Measurements from ENCODE around the gene FEZ2. TPM values are rescaled to one million over a fixed set of nuclear protein-coding genes. Genes with fewer than 3 reads are reported as not detected.

The FEZ2 gene
- total RNA-seq, 1 experiment from 2014 or later, result 57.5 TPM

DNA sequence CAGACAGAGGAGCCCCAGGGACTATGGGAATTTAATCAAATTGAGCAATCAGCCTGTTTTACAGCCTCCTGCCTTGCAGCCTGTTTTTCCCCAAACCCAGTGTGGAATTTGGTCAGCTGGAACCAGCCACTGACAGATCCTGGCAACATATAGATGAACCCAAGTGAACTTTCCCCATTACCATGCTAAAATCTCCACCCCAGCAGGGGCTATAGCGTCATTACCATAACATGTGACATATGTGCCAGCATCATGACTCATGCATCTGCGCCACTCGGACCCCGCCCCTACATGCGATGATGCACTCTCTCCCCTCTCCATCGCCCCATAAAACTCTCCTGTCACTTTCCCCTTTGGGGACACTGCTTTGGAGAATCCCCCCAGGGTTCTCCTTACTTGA lies 17.3 kb upstream of the FEZ2 start:
- H3K27me3 ChIP-seq (replicated peaks; ENCODE audit: insufficient read depth, low read depth, low read length, poor library complexity), result no peaks in the 10 kb centered on the region
- no peak overlapping the region for H3K27ac ChIP-seq (ENCODE audit: low read depth, low read length, poor library complexity, severe bottlenecking)
- ChIA-PET CTCF (no interaction called here), POLR2A (ENCODE audit: low non-redundant PET) (no interaction called here)
- no peak overlapping the region for H3K4me3 ChIP-seq (ENCODE audit: low read depth, low read length, poor library complexity, severe bottlenecking)
- BruUV-seq (replicated peaks), result no TSS peak
- H3K36me3 ChIP-seq (ENCODE audit: insufficient read depth, low read length, poor library complexity, severe bottlenecking), result no peaks in the 10 kb centered on the region
- intact Hi-C loops (cut with micrococcal nuclease; ENCODE audit: unreplicated experiment), result no loop called here
- peaks cover 15% of the 10 kb centered on the region for H3K4me1 ChIP-seq (ENCODE audit: insufficient read depth, low read length, poor library complexity, severe bottlenecking)
- no peak for TF ChIP-seq EZH2 (IDR thresholded peaks at IDR 0.05; ENCODE audit: borderline replicate concordance, low read depth, low read length, poor library complexity, severe bottlenecking)
- TF ChIP-seq, protein P1, sequence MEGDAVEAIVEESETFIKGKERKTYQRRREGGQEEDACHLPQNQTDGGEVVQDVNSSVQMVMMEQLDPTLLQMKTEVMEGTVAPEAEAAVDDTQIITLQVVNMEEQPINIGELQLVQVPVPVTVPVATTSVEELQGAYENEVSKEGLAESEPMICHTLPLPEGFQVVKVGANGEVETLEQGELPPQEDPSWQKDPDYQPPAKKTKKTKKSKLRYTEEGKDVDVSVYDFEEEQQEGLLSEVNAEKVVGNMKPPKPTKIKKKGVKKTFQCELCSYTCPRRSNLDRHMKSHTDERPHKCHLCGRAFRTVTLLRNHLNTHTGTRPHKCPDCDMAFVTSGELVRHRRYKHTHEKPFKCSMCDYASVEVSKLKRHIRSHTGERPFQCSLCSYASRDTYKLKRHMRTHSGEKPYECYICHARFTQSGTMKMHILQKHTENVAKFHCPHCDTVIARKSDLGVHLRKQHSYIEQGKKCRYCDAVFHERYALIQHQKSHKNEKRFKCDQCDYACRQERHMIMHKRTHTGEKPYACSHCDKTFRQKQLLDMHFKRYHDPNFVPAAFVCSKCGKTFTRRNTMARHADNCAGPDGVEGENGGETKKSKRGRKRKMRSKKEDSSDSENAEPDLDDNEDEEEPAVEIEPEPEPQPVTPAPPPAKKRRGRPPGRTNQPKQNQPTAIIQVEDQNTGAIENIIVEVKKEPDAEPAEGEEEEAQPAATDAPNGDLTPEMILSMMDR (conservative IDR thresholded peaks at IDR 0.05; ENCODE audit: low read depth, low read length), result no peak
- peak; percentile 44 for DNase-seq (ENCODE audit: low spot score)
- no peaks in the 10 kb centered on the region for H3K9me3 ChIP-seq (ENCODE audit: low read depth, low read length, poor library complexity, severe bottlenecking)

DNA sequence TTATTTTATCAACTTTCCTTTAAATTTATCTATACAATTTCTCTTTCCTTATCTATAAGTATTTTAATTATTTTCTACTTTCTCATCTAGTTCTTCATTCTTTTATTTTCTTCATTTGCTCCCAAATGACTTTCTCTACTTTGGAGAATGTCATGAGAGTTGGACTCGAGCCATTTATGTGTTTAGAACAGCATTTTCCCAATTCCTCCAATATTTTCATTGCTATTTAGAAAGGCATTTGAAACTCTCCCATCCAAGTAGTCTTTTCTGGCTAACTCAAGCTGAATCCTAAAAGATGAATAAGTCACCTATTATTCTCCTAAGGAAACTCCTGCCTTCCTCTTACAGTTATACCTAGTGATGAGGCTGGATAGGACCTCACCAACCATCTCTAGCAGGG lies 15.8 kb upstream of the FEZ2 start:
- Histone ChIP-seq H3K4me1 (ENCODE audit: insufficient read depth, low read length, poor library complexity, severe bottlenecking) (peaks cover 15% of the 10 kb centered on the region), H3K27ac (ENCODE audit: low read depth, low read length, poor library complexity, severe bottlenecking) (no peak overlapping the region), H3K27me3 (replicated peaks; ENCODE audit: insufficient read depth, low read depth, low read length, poor library complexity) (no peaks in the 10 kb centered on the region), H3K4me3 (ENCODE audit: low read depth, low read length, poor library complexity, severe bottlenecking) (no peak overlapping the region), H3K9me3 (ENCODE audit: low read depth, low read length, poor library complexity, severe bottlenecking) (no peaks in the 10 kb centered on the region), H3K36me3 (ENCODE audit: insufficient read depth, low read length, poor library complexity, severe bottlenecking) (no peaks in the 10 kb centered on the region)
- BruUV-seq (replicated peaks), result no TSS peak
- intact Hi-C loops (cut with micrococcal nuclease; ENCODE audit: unreplicated experiment), result no loop called here
- no peak for DNase-seq (ENCODE audit: low spot score)
- CTCF ChIA-PET, result no interaction called here
- TF ChIP-seq EZH2 (IDR thresholded peaks at IDR 0.05; ENCODE audit: borderline replicate concordance, low read depth, low read length, poor library complexity, severe bottlenecking), result no peak
- TF ChIP-seq, protein P1 (conservative IDR thresholded peaks at IDR 0.05; ENCODE audit: low read depth, low read length), result no peak
- POLR2A ChIA-PET (ENCODE audit: low non-redundant PET), result no interaction called here

DNA sequence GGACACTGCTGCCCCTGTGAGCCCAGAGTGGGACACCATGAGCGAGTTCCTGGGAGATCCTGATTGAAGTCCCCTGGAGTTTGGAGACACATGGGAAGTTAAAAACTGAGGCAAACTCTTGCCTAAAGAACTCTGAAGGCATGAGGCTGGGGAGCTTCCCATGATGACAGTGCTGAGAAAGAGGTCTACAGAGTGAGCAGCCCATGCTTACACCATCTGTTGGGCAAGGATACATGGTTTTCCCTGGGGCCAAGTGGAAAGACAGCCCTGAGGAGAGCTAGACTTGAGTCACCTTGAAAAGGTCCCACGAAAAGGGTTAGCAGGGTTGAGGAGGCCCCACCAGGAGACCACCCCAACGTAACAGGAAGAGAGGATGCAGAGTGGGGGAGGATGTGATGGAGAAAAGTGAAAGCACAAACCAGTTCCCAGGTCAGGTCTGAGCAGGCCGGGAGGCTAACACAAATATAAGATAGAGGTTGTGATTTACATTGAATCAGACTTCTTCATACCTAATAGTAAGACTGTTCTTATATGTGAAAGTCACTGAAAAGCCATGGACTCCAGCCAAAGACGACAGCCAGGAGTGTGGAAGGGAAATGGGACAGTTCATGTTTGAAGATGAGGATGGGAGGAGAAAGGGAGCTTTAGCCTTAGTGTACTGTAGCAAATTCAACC lies 13.5 kb upstream of the FEZ2 start:
- Histone ChIP-seq H3K27ac (ENCODE audit: low read depth, low read length, poor library complexity, severe bottlenecking) (no peak overlapping the region), H3K36me3 (ENCODE audit: insufficient read depth, low read length, poor library complexity, severe bottlenecking) (no peaks in the 10 kb centered on the region), H3K9me3 (ENCODE audit: low read depth, low read length, poor library complexity, severe bottlenecking) (no peaks in the 10 kb centered on the region), H3K4me3 (ENCODE audit: low read depth, low read length, poor library complexity, severe bottlenecking) (no peak overlapping the region), H3K4me1 (ENCODE audit: insufficient read depth, low read length, poor library complexity, severe bottlenecking) (peaks cover 15% of the 10 kb centered on the region), H3K27me3 (replicated peaks; ENCODE audit: insufficient read depth, low read depth, low read length, poor library complexity) (no peaks in the 10 kb centered on the region)
- no TSS peak for BruUV-seq (replicated peaks)
- DNase-seq (ENCODE audit: low spot score), result no peak
- intact Hi-C loops (cut with micrococcal nuclease; ENCODE audit: unreplicated experiment), result no loop called here
- POLR2A ChIA-PET (ENCODE audit: low non-redundant PET), result interaction anchor here (0.6 kb wide), 1 partner anchor 1587 kb away, joined by 3 read pairs; no protein-coding TSS in a partner anchor
- TF ChIP-seq, protein P1 (conservative IDR thresholded peaks at IDR 0.05; ENCODE audit: low read depth, low read length), result no peak
- no peak for TF ChIP-seq EZH2 (IDR thresholded peaks at IDR 0.05; ENCODE audit: borderline replicate concordance, low read depth, low read length, poor library complexity, severe bottlenecking)
- CTCF ChIA-PET, result no interaction called here

Measured in A673 (cell line).